Endodermal cell (in vitro differentiated cells): ENCODE results near the gene CD99. TPM values are rescaled to one million over a fixed set of nuclear protein-coding genes. Genes with fewer than 3 reads are reported as not detected.

Experiments
- DNase-seq: peaks from one replicate; pipeline ENCODE4 v3.0.0-alpha.2; 2017
- H3K27ac ChIP-seq: 2 replicates; pipeline ENCODE4 v1.5.1; 2013; ENCODE audit warnings: mild to moderate bottlenecking, low read depth, low read length, moderate library complexity
- H3K27me3 ChIP-seq: 2 replicates; pipeline ENCODE4 v1.6.1; 2013; ENCODE audit warnings: mild to moderate bottlenecking, low read length, moderate library complexity; ENCODE audit not compliant: insufficient read depth, control insufficient read depth, poor library complexity, severe bottlenecking
- H3K36me3 ChIP-seq: 2 replicates; pipeline ENCODE4 v1.7.0; 2013; ENCODE audit warnings: mild to moderate bottlenecking, low read length, moderate library complexity; ENCODE audit not compliant: control insufficient read depth, insufficient read depth
- H3K4me1 ChIP-seq: one replicate; pipeline ENCODE4 v1.7.0; 2013; ENCODE audit warnings: low read length; ENCODE audit not compliant: control insufficient read depth, insufficient read depth
- H3K4me3 ChIP-seq: 2 replicates; pipeline ENCODE4 v1.5.1; 2013; ENCODE audit warnings: mild to moderate bottlenecking, low read length, moderate library complexity
- H3K9ac ChIP-seq: 2 replicates; pipeline ENCODE4 v1.6.1; 2013; ENCODE audit warnings: mild to moderate bottlenecking, low read length, moderate library complexity; ENCODE audit not compliant: poor library complexity, severe bottlenecking; ENCODE audit errors: extremely low read depth
- H3K9me3 ChIP-seq: 2 replicates; pipeline ENCODE4 v1.6.1; 2013; ENCODE audit warnings: mild to moderate bottlenecking, low read length, moderate library complexity; ENCODE audit not compliant: control insufficient read depth
- H3K27ac Mint-ChIP-seq: 2 replicates; pipeline ENCODE4 v1.8.0; 2020; ENCODE audit warnings: mixed read lengths
- H3K27me3 Mint-ChIP-seq: 2 replicates; pipeline ENCODE4 v1.8.0; 2021; ENCODE audit warnings: mild to moderate bottlenecking, mixed read lengths; ENCODE audit not compliant: insufficient read depth
- H3K36me3 Mint-ChIP-seq: 2 replicates; pipeline ENCODE4 v1.8.0; 2020; ENCODE audit warnings: low read depth, mixed read lengths
- H3K4me1 Mint-ChIP-seq: 2 replicates; pipeline ENCODE4 v1.8.0; 2020; ENCODE audit warnings: mixed read lengths
- H3K4me3 Mint-ChIP-seq: 2 replicates; pipeline ENCODE4 v1.8.0; 2020; ENCODE audit warnings: mild to moderate bottlenecking, moderate library complexity, mixed read lengths
- H3K9me3 Mint-ChIP-seq: 2 replicates; pipeline ENCODE4 v1.8.0; 2020; ENCODE audit warnings: mild to moderate bottlenecking, mixed read lengths
- WGBS, 2 experiments: methylation state at CpG; one replicate each; pipeline versions ENCODE4 v1.1.5 to v1.1.7; 2013; ENCODE audit warnings: missing lambda C conversion rate in 2 of 2, mixed read lengths in 1 of 2; ENCODE audit not compliant: insufficient coverage in 1 of 2, insufficient read length in 1 of 2; 5-methylcytosine and 5-hydroxymethylcytosine counted together
- total RNA-seq, 2 donors: library from RNA; stranded (reverse); fragmentation: NEBNext Ultra II Directional in 1 of 2; extraction: Animal tissue kit (Norgen Biotek cat#: 25700) in 1 of 2; gene quantifications; 2 replicates in 1 of 2; 3 replicates in 1 of 2; pipeline ENCODE4 v1.2.1, GENCODE V29; 2021
- TF ChIP-seq, protein P1 (sequence below): fragments of 200-600 bp; sonication (generic); conservative IDR thresholded peaks from 2 replicates; pipeline ENCODE4 v1.5.0; 2021; ENCODE audit warnings: antibody characterized with exemption, mild to moderate bottlenecking

Gene CD99
- total RNA-seq, 2 donors from 2014 or later, result 314 to 397 TPM

DNA sequence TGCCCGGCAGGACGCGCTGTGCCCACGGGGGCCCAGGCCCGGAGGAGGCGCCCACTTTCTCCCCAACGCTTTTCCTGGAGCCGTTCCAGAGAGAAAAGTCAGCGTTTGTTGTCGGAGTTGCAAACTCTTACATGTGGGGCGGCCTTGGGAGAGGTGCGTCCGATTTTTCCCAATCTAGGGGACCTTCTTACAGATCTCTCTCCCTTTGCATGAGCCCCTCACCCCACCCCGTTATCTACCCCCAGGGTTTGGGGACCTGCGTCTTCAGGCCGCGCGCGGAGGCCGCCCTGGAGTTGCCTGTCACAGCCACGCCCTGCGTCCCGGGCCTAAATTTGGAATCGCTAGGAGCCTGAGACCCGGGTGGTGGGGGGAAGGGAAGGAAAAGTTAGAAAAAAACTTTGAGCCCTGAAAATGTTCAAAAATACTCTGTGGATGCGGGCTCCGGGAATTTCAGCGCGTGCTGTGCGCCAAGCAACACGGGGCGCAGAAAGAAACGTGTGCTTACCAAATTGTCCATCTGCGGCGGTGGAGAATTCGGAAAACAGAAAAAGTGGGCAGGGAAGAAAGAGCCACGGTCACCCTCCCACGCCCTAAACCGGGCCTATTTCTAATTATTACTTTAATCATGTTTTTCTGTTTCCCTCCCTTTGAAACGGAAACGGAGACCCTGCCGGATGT is 587 bp downstream of the CD99 start:
- H3K27ac Mint-ChIP-seq, result peak overlapping the region; percentile 85
- peak overlapping the region; percentile 32 for H3K27ac ChIP-seq

DNA sequence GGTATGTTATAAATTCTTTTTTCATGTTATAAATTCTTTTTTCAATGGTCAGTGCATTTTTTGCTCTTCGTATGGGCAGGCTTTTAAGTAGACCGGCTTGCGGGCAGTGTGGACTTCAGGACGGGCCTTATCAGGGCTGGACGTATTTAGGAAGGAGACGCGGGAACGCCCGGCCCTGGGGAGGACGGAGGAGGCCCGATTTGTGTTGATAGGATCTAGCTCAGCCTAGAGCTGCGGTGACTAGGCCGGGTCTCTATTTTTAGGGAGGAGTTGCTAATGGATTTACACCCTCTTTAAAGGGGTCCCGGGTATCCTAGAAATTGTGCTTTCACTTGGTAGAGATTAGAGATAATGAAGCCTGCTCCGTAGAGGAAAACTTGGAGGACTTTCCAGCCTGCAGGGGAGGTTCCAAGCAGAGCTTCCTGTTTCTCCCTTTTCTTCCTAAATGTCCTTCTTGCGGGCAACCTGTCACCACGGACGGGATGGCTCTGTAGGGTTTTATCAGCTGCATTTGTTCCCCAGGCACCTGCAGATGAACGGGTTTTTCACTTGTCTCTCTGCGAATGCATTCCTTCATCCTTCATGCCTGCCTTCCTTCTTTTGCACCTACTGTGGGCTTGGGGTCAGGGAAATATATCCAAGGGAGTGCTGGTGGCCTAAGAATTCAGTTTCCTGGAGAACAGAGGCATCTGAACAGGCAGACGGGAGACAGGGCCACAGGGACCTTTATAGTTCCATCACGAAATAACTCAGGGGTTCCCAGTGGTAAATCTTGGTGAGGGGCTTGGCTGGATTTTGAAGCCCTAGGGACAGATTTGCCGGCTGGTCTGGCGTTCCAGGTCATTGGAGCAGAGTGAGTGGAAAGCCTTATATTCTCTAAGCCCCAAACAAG is 1.4 kb downstream of the CD99 start:
- Mint-ChIP-seq H3K27ac (peak overlapping the region; percentile 85), H3K27me3 (peaks cover 35% of the 10 kb centered on the region), H3K36me3 (peaks cover 33% of the 10 kb centered on the region), H3K9me3 (no peaks in the 10 kb centered on the region), H3K4me3 (peak overlapping the region; percentile 84), H3K4me1 (peaks cover 33% of the 10 kb centered on the region)
- Histone ChIP-seq H3K27ac (no peak overlapping the region), H3K27me3 (peaks cover 16% of the 10 kb centered on the region), H3K4me3 (peak overlapping the region; percentile 95), H3K4me1 (peaks cover 8% of the 10 kb centered on the region), H3K36me3 (peaks cover 12% of the 10 kb centered on the region), H3K9ac (peak overlapping the region; percentile 80), H3K9me3 (no peaks in the 10 kb centered on the region)
- TF ChIP-seq, protein P1, sequence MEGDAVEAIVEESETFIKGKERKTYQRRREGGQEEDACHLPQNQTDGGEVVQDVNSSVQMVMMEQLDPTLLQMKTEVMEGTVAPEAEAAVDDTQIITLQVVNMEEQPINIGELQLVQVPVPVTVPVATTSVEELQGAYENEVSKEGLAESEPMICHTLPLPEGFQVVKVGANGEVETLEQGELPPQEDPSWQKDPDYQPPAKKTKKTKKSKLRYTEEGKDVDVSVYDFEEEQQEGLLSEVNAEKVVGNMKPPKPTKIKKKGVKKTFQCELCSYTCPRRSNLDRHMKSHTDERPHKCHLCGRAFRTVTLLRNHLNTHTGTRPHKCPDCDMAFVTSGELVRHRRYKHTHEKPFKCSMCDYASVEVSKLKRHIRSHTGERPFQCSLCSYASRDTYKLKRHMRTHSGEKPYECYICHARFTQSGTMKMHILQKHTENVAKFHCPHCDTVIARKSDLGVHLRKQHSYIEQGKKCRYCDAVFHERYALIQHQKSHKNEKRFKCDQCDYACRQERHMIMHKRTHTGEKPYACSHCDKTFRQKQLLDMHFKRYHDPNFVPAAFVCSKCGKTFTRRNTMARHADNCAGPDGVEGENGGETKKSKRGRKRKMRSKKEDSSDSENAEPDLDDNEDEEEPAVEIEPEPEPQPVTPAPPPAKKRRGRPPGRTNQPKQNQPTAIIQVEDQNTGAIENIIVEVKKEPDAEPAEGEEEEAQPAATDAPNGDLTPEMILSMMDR, result no peak
- WGBS, 2 experiments, result 19 to 22% methylated on average over 8 to 24 of the region's 24 CpGs
- peak; percentile 70 for DNase-seq

More for the DNA sequence above, 587 bp downstream of the CD99 start:
- no peak for DNase-seq
- Mint-ChIP-seq H3K4me3 (peak overlapping the region; percentile 84), H3K4me1 (peaks cover 39% of the 10 kb centered on the region), H3K27me3 (peaks cover 35% of the 10 kb centered on the region), H3K36me3 (peaks cover 26% of the 10 kb centered on the region), H3K9me3 (no peaks in the 10 kb centered on the region)
- peak overlapping the region; percentile 80 for H3K9ac ChIP-seq
- peak overlapping the region; percentile 95 for H3K4me3 ChIP-seq
- H3K27me3 ChIP-seq, result peaks cover 16% of the 10 kb centered on the region
- 1 to 2% methylated on average over 30 to 38 of the region's 42 CpGs for WGBS, 2 experiments
- H3K9me3 ChIP-seq, result no peaks in the 10 kb centered on the region
- H3K4me1 ChIP-seq, result peaks cover 8% of the 10 kb centered on the region
- H3K36me3 ChIP-seq, result peaks cover 4% of the 10 kb centered on the region
- TF ChIP-seq, protein P1, result no peak

DNA sequence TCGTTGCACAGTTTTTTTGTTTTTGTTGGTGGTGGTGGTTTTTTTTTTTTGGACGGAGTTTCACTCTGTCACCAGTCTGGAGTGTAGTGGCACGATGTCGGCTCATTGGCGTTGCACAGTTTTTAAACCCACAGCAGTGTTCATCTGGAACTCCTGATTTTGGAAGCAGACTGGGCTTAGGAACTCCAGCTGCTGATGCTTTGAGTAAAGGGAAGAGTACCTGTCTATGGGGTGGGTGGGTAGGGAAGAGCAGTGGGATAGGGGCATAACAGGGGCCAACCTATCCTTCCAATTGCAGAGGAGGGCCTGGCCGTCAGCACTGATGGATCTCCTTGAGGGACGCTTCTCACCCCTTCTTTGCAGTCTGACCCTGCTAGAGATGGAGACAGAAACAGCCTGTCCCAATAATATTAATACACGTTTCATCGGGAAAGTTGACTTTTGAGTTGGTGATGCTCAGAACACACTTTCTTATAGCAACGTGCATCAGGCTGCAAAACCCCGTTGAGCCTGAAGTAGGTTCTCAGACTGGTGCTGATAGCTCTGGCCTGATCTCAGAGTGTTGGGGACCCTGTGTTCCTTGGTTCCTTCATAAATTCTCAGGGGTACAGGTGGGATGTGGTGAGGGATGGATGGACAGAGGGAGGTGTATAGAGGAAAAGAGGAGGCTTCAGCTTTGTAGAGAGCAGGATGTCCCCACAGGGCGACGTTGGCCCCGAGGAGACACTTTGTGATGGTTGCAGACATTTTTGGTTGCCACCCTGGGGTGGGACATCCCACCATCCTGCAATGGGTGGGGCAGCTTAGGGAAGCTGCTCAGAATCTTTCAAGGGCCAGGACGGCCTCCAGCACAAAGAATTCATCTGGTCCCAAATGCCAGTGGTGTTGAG is 2.3 kb downstream of the CD99 start:
- Histone ChIP-seq H3K27me3 (peaks cover 16% of the 10 kb centered on the region), H3K9me3 (no peaks in the 10 kb centered on the region), H3K4me3 (peak overlapping the region; percentile 95), H3K27ac (no peak overlapping the region), H3K4me1 (peaks cover 8% of the 10 kb centered on the region), H3K36me3 (peaks cover 21% of the 10 kb centered on the region), H3K9ac (peak overlapping the region; percentile 80)
- Mint-ChIP-seq H3K9me3 (no peaks in the 10 kb centered on the region), H3K4me3 (peak overlapping the region; percentile 84), H3K27ac (no peak overlapping the region), H3K4me1 (peaks cover 31% of the 10 kb centered on the region), H3K27me3 (peaks cover 33% of the 10 kb centered on the region), H3K36me3 (peaks cover 41% of the 10 kb centered on the region)
- no peak for DNase-seq
- 90 to 95% methylated on average over 8 to 15 of the region's 15 CpGs for WGBS, 2 experiments
- TF ChIP-seq, protein P1, result no peak
